ENCODE measurements around the gene GPR84. TPM values are rescaled to one million over a fixed set of nuclear protein-coding genes. Genes with fewer than 3 reads are reported as not detected.

GPR84 gene
- total and polyA plus RNA-seq, 3 donors from 2014 or later = 0.43 to 0.58 TPM; not detected in 1

- no peak for DNase-seq
- Histone ChIP-seq H3K27ac (peak overlapping the region; percentile 40 to 82), H3K36me3 (ENCODE audit: low read depth, missing control alignments) (no peaks in the 10 kb centered on the region), H3K4me1 (peaks cover 37% of the 10 kb centered on the region), H3K9me3 (no peaks in the 10 kb centered on the region), H3K27me3 (no peaks in the 10 kb centered on the region), H3K4me3 (peak overlapping the region; percentile 37 to 58)
- intact Hi-C loops (cut with DNase I; ENCODE audit: low total_unique reads) = loop anchor here (10.0 kb wide), 2 partner anchors 85 to 145 kb away; partner anchors contain the start of genes CBX5 and HNRNPA1
- no peak for TF ChIP-seq POLR2A (IDR thresholded peaks at IDR 0.05)
- no peak for TF ChIP-seq CTCF (IDR thresholded peaks at IDR 0.05)
- 8 to 17% methylated on average over 21 of the region's 21 CpGs for WGBS, 2 donors
Observed at GRCh38 chr12:54369597-54370131, 5.4 kb upstream of the GPR84 start.

GRCh38 chr12:54368709-54369596, 4.7 kb upstream of the GPR84 start:
- H3K36me3 ChIP-seq (ENCODE audit: low read depth, missing control alignments) = no peaks in the 10 kb centered on the region
- DNase-seq = peak; percentile 93
- H3K4me1 ChIP-seq = peaks cover 34% of the 10 kb centered on the region
- H3K9me3 ChIP-seq = no peaks in the 10 kb centered on the region
- no peaks in the 10 kb centered on the region for H3K27me3 ChIP-seq
- H3K27ac ChIP-seq = peak overlapping the region; percentile 40 to 82
- H3K4me3 ChIP-seq = peak overlapping the region; percentile 37 to 58
- 1 to 8% methylated on average over 37 to 40 of the region's 40 CpGs for WGBS, 2 donors
- intact Hi-C loops (cut with DNase I; ENCODE audit: low total_unique reads) = loop anchor here (10.0 kb wide), 1 partner anchor 84 kb away; the partner anchor contains the start of genes CBX5 and HNRNPA1
- peak; percentile 70 to 85 (median 71) for TF ChIP-seq CTCF (IDR thresholded peaks at IDR 0.05)
- no peak for TF ChIP-seq POLR2A (IDR thresholded peaks at IDR 0.05)

GRCh38 chr12:54368025-54368708, 3.9 kb upstream of the GPR84 start:
- Histone ChIP-seq H3K36me3 (ENCODE audit: low read depth, missing control alignments) (no peaks in the 10 kb centered on the region), H3K4me3 (peak overlapping the region in 1 of 2 donors; percentile 58), H3K9me3 (no peaks in the 10 kb centered on the region), H3K27ac (peak overlapping the region; percentile 40 to 82), H3K4me1 (peaks cover 34% of the 10 kb centered on the region), H3K27me3 (no peaks in the 10 kb centered on the region)
- 16 to 19% methylated on average over 5 of the region's 5 CpGs for WGBS, 2 donors
- intact Hi-C loops (cut with DNase I; ENCODE audit: low total_unique reads) = loop anchor here (10.0 kb wide), 1 partner anchor 83 kb away; the partner anchor contains the start of genes CBX5 and HNRNPA1
- TF ChIP-seq CTCF (IDR thresholded peaks at IDR 0.05) (no peak), POLR2A (IDR thresholded peaks at IDR 0.05) (no peak)
- DNase-seq = no peak

GRCh38 chr12:54363618-54364017, 668 bp downstream of the GPR84 start:
- Histone ChIP-seq H3K4me1 (peaks cover 21% of the 10 kb centered on the region), H3K9me3 (no peaks in the 10 kb centered on the region), H3K27ac (no peak overlapping the region), H3K27me3 (no peaks in the 10 kb centered on the region), H3K36me3 (ENCODE audit: low read depth, missing control alignments) (no peaks in the 10 kb centered on the region), H3K4me3 (no peak overlapping the region)
- no peak for DNase-seq
- TF ChIP-seq POLR2A (IDR thresholded peaks at IDR 0.05) = no peak
- no peak for TF ChIP-seq CTCF (IDR thresholded peaks at IDR 0.05)
- WGBS, 2 donors = 94 to 96% methylated on average over 6 of the region's 6 CpGs
- intact Hi-C loops (cut with DNase I; ENCODE audit: low total_unique reads) = loop anchor here (10.0 kb wide), 1 partner anchor 79 kb away; the partner anchor contains the start of genes CBX5 and HNRNPA1
